AG09319 (cell line): Measurements from ENCODE around the gene GPR89B.
"Not testable (repeated sequence)": the region's sequence is repeated elsewhere in the genome, so short reads cannot be mapped to it uniquely, and the experiment has no call there.

ENCODE experiments used
- DNase-seq: peaks from one replicate; pipeline ENCODE4 v3.0.0-alpha.2; 2010; ENCODE audit warnings: low read depth; ENCODE audit errors: extremely low read depth
- CTCF ChIP-seq: IDR thresholded peaks from 2 replicates; pipeline ENCODE4 v1.5.1; 2011; ENCODE audit warnings: low read depth, mild to moderate bottlenecking, inconsistent platforms, low read length, moderate library complexity

The GPR89B gene

GRCh38 chr1:147913362-147913942, 14.8 kb upstream of the GPR89B start:
- DNase-seq = no peak
- TF ChIP-seq CTCF = no peak

- DNase-seq = no peak
- TF ChIP-seq CTCF = no peak
Measured at GRCh38 chr1:147919896-147920295, 8.3 kb upstream of the GPR89B start.

- no peak for TF ChIP-seq CTCF
Measured at GRCh38 chr1:147924813-147925212, 3.4 kb upstream of the GPR89B start.

GRCh38 chr1:147927215-147927614, 1.0 kb upstream of the GPR89B start:
- not testable (repeated sequence) for DNase-seq

More at GRCh38 chr1:147924813-147925212, 3.4 kb upstream of the GPR89B start:
- no peak for DNase-seq

- DNase-seq = not testable (repeated sequence)
Measured at GRCh38 chr1:147927689-147928088, 531 bp upstream of the GPR89B start.

- DNase-seq = not testable (repeated sequence)
Measured at GRCh38 chr1:147931137-147931536, 2.9 kb downstream of the GPR89B start.

GRCh38 chr1:147935296-147935695, 7.1 kb downstream of the GPR89B start:
- not testable (repeated sequence) for DNase-seq

GRCh38 chr1:147940456-147940855, 12.2 kb downstream of the GPR89B start:
- DNase-seq = not testable (repeated sequence)

GRCh38 chr1:147942563-147942962, 14.3 kb downstream of the GPR89B start:
- not testable (repeated sequence) for DNase-seq

- not testable (repeated sequence) for DNase-seq
Measured at GRCh38 chr1:147949517-147949916, 21.3 kb downstream of the GPR89B start.

- DNase-seq = not testable (repeated sequence)
Measured at GRCh38 chr1:147958906-147959305, 30.7 kb downstream of the GPR89B start.

GRCh38 chr1:147959680-147960079, 31.5 kb downstream of the GPR89B start:
- not testable (repeated sequence) for DNase-seq

- DNase-seq = not testable (repeated sequence)
Measured at GRCh38 chr1:147964575-147964974, 36.4 kb downstream of the GPR89B start.

- DNase-seq = not testable (repeated sequence)
Measured at GRCh38 chr1:147966657-147967056, 38.4 kb downstream of the GPR89B start.

- not testable (repeated sequence) for DNase-seq
Measured at GRCh38 chr1:147978896-147979651, 50.9 kb downstream of the GPR89B start.

- DNase-seq = not testable (repeated sequence)
Measured at GRCh38 chr1:147985374-147985773, 57.2 kb downstream of the GPR89B start.

- DNase-seq = not testable (repeated sequence)
Measured at GRCh38 chr1:147987893-147988292, 59.7 kb downstream of the GPR89B start.

GRCh38 chr1:147992916-147993315, 64.7 kb downstream of the GPR89B start:
- not testable (repeated sequence) for DNase-seq
